K562 (cell line): Measurements from ENCODE around the gene SUB1. TPM values are rescaled to one million over a fixed set of nuclear protein-coding genes. Genes with fewer than 3 reads are reported as not detected.

Experiments
- ARID1B ChIP-seq: fragments of 450-650 bp; IDR thresholded peaks from 2 replicates; pipeline ENCODE4 v1.6.1; 2016; ENCODE audit warnings: antibody characterized with exemption, mild to moderate bottlenecking, inconsistent platforms
- BCLAF1 ChIP-seq, 2 experiments: fragments of 450-650 bp in 1 of 2; IDR thresholded peaks; 2 replicates each; pipeline ENCODE4 v1.6.1; 2011 to 2017; ENCODE audit warnings: low read depth in 2 of 2, antibody characterized with exemption in 1 of 2, borderline replicate concordance in 1 of 2, low read length in 1 of 2, mild to moderate bottlenecking in 1 of 2, mixed read lengths in 1 of 2; ENCODE audit not compliant: control insufficient read depth in 1 of 2
- PCBP2 ChIP-seq: fragments of 200-400 bp; formaldehyde crosslinking; IDR thresholded peaks from 2 replicates; pipeline ENCODE4 v1.6.1; 2018; ENCODE audit warnings: low read length, low read depth, mild to moderate bottlenecking, moderate library complexity; ENCODE audit not compliant: poor library complexity, severe bottlenecking
- TFAM ChIP-seq: fragments of 250-450 bp; sonication (Bioruptor Pico); conservative IDR thresholded peaks from 2 replicates; pipeline ENCODE4 v1.5.0; 2021; ENCODE audit warnings: mild to moderate bottlenecking, moderate library complexity
- VEZF1 ChIP-seq: fragments of 200-800 bp; sonication (Bioruptor generic); IDR thresholded peaks from 2 replicates; pipeline ENCODE4 v1.6.1; 2017; ENCODE audit warnings: missing genetic modification characterization, missing compliant biosample characterization
- ZNF143 ChIP-seq: sonication (generic); formaldehyde crosslinking; IDR thresholded peaks from 2 replicates; pipeline ENCODE4 v1.9.0; 2022; ENCODE audit warnings: mild to moderate bottlenecking, missing genetic modification reagents
- polyA plus RNA-seq, 8 experiments: library from polyadenylated mRNA; depleted of rRNA in 4 of 8; stranded (reverse) in 5 of 8; unstranded in 3 of 8; fragments of >200 nt; fragmentation: Nextera tagmentation in 2 of 8; fragmentation: Illumina TruSeq in 1 of 8; extraction: Ambion mirVana in 2 of 8; extraction: Trizol in 1 of 8; gene quantifications; 2 replicates each; pipeline versions ENCODE4 v1.2.1 to v1.2.3, GENCODE V29; 2011 to 2014; ENCODE audit warnings: inconsistent platforms in 1 of 8, missing spikeins in 1 of 8
- total RNA-seq, 7 experiments: library from RNA; depleted of rRNA in 6 of 7; stranded (reverse); fragments of >200 nt in 6 of 7; fragmentation: Illumina TruSeq in 2 of 7; extraction: Trizol in 2 of 7; gene quantifications; 2 replicates each; pipeline versions ENCODE4 v1.2.1 to v1.2.3, GENCODE V29; 2011 to 2021; ENCODE audit warnings: low replicate concordance in 1 of 7

SUB1 gene
- total and polyA plus RNA-seq, 9 of the 15 experiments (the other 6 are each of a cell fraction or from before 2014, with no cell fraction given) = 336 to 1,031 (median 700) TPM

- TF ChIP-seq BCLAF1 (IDR thresholded peaks at IDR 0.05; ENCODE audit: borderline replicate concordance in 1 of 2, control insufficient read depth in 1 of 2, low read depth in 2 of 2, low read length in 1 of 2) (no peak), TFAM (no peak), ZNF143 (CRISPR knock-in tag) (no peak), ARID1B (peak; percentile 59), PCBP2 (no peak), VEZF1 (CRISPR knock-in tag) (peak; percentile 12; the same call in 1 of the 2 replicates)
Observed at GRCh38 chr5:32542216-32543059, 42.9 kb upstream of the SUB1 start (continued).
